ENCODE measurements around the gene NCR3LG1.

Gene NCR3LG1

DNA sequence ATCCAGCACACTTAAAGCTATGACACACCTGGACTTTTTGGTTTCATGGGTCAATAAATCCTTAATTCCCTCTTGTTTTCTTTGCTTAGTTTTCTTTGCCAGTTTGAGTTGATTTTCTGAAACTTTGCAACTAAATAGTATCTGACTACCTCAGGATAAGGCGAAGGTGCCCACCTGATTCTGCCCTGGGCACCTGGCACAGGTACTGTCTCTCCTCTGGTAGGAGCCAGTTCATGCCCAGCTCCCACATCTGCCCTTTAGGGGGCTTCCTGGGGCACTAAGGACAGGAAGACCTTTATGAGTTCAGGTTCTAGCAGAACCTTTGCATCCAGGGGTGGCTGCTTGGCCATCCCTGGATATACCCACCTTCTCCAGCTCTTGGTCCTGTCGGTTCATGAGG, 56.4 kb downstream of the NCR3LG1 start:
- no peak for DNase-seq (ENCODE audit: low read depth in 1 of 2, low spot score in 1 of 2)
- no peak overlapping the region for H3K27ac ChIP-seq (replicated peaks)
- TF ChIP-seq, protein P1, sequence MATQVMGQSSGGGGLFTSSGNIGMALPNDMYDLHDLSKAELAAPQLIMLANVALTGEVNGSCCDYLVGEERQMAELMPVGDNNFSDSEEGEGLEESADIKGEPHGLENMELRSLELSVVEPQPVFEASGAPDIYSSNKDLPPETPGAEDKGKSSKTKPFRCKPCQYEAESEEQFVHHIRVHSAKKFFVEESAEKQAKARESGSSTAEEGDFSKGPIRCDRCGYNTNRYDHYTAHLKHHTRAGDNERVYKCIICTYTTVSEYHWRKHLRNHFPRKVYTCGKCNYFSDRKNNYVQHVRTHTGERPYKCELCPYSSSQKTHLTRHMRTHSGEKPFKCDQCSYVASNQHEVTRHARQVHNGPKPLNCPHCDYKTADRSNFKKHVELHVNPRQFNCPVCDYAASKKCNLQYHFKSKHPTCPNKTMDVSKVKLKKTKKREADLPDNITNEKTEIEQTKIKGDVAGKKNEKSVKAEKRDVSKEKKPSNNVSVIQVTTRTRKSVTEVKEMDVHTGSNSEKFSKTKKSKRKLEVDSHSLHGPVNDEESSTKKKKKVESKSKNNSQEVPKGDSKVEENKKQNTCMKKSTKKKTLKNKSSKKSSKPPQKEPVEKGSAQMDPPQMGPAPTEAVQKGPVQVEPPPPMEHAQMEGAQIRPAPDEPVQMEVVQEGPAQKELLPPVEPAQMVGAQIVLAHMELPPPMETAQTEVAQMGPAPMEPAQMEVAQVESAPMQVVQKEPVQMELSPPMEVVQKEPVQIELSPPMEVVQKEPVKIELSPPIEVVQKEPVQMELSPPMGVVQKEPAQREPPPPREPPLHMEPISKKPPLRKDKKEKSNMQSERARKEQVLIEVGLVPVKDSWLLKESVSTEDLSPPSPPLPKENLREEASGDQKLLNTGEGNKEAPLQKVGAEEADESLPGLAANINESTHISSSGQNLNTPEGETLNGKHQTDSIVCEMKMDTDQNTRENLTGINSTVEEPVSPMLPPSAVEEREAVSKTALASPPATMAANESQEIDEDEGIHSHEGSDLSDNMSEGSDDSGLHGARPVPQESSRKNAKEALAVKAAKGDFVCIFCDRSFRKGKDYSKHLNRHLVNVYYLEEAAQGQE (IDR thresholded peaks at IDR 0.05; ENCODE audit: insufficient replicate concordance, low read depth) = no peak
- TF ChIP-seq POLR2AphosphoS5 (IDR thresholded peaks at IDR 0.05; ENCODE audit: low read depth) (no peak), SPI1 (IDR thresholded peaks at IDR 0.05; ENCODE audit: borderline replicate concordance, low read depth) (no peak), GABPA (IDR thresholded peaks at IDR 0.05; ENCODE audit: low read depth) (no peak)
- TF ChIP-seq, protein P2, sequence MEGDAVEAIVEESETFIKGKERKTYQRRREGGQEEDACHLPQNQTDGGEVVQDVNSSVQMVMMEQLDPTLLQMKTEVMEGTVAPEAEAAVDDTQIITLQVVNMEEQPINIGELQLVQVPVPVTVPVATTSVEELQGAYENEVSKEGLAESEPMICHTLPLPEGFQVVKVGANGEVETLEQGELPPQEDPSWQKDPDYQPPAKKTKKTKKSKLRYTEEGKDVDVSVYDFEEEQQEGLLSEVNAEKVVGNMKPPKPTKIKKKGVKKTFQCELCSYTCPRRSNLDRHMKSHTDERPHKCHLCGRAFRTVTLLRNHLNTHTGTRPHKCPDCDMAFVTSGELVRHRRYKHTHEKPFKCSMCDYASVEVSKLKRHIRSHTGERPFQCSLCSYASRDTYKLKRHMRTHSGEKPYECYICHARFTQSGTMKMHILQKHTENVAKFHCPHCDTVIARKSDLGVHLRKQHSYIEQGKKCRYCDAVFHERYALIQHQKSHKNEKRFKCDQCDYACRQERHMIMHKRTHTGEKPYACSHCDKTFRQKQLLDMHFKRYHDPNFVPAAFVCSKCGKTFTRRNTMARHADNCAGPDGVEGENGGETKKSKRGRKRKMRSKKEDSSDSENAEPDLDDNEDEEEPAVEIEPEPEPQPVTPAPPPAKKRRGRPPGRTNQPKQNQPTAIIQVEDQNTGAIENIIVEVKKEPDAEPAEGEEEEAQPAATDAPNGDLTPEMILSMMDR (IDR thresholded peaks at IDR 0.05; ENCODE audit: insufficient read depth, low read length) = no peak
- H3K27me3 ChIP-seq (ENCODE audit: insufficient read depth, poor library complexity, severe bottlenecking) = peaks cover 6% of the 10 kb centered on the region
- no peak overlapping the region for H3K4me3 ChIP-seq (replicated peaks; ENCODE audit: insufficient read depth, low read length)

DNA sequence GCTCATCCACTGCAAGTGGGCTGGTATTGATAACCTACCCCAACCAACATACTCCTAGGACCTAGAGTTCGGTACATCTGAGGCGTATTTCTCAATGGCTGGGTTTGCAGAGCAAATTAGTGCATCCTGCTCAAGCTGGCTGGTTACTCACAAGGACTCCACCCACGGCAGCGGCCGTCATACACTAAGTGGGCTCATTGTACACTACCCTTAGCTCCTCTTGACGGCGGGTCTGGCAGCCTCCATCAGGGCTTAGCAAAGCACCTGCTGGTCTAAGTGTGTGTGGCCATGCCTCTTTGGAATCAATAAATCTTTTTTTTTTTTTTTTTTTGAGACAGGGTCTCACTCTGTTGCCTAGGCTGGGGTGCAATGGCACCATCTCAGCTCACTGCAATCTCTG, 57.0 kb downstream of the NCR3LG1 start:
- H3K27me3 ChIP-seq (ENCODE audit: insufficient read depth, poor library complexity, severe bottlenecking) = peaks cover 6% of the 10 kb centered on the region
- H3K4me3 ChIP-seq (replicated peaks; ENCODE audit: insufficient read depth, low read length) = no peak overlapping the region
- TF ChIP-seq, protein P2 (IDR thresholded peaks at IDR 0.05; ENCODE audit: insufficient read depth, low read length) = no peak
- TF ChIP-seq GABPA (IDR thresholded peaks at IDR 0.05; ENCODE audit: low read depth) (no peak), POLR2AphosphoS5 (IDR thresholded peaks at IDR 0.05; ENCODE audit: low read depth) (no peak), SPI1 (IDR thresholded peaks at IDR 0.05; ENCODE audit: borderline replicate concordance, low read depth) (no peak)
- TF ChIP-seq, protein P1 (IDR thresholded peaks at IDR 0.05; ENCODE audit: insufficient replicate concordance, low read depth) = no peak
- no peak overlapping the region for H3K27ac ChIP-seq (replicated peaks)
- no peak for DNase-seq (ENCODE audit: low read depth in 1 of 2, low spot score in 1 of 2)

DNA sequence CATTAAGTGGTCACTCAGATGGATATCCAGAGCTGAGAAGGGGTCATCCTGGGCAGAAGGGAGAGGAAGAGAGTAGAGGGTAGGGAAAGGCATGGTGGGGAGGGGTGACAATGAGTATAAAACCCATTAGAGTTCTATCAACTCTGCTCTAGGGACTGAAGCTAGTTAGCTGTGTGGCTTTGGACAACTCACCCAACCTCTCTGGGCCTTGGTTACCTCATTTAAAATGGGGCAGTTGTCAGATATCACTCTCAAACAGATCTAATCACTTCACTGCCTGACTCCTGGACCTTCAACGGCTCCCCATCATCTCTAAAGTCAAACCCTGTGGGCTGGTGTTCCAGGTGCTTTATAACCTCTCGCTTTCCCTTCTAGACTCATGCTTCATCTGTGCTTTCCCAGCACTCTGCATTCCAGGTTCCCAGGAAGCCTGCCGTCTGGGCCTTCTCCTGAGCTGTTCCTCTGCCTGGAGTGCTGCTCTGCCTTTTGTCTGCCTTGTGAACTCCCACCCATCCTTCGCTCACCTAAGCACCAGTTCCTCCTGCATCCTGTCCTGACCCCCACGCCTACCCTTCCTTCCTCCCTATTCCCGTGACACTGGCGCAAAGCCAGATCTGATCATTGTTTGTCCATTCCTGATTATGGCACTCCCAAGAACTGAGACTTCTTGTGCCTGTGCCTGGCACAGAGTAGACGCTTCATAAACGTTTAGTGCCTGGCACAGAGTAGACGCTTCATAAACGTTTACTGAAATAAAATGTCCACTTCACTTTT, 59.2 kb downstream of the NCR3LG1 start:
- H3K27ac ChIP-seq (replicated peaks) = no peak overlapping the region
- H3K4me3 ChIP-seq (replicated peaks; ENCODE audit: insufficient read depth, low read length) = no peak overlapping the region
- no peak for DNase-seq (ENCODE audit: low read depth in 1 of 2, low spot score in 1 of 2)
- TF ChIP-seq, protein P2 (IDR thresholded peaks at IDR 0.05; ENCODE audit: insufficient read depth, low read length) = no peak
- TF ChIP-seq, protein P1 (IDR thresholded peaks at IDR 0.05; ENCODE audit: insufficient replicate concordance, low read depth) = no peak
- no peak for TF ChIP-seq GABPA (IDR thresholded peaks at IDR 0.05; ENCODE audit: low read depth)
- TF ChIP-seq POLR2AphosphoS5 (IDR thresholded peaks at IDR 0.05; ENCODE audit: low read depth) = no peak
- no peak for TF ChIP-seq SPI1 (IDR thresholded peaks at IDR 0.05; ENCODE audit: borderline replicate concordance, low read depth)
- H3K27me3 ChIP-seq (ENCODE audit: insufficient read depth, poor library complexity, severe bottlenecking) = peaks cover 6% of the 10 kb centered on the region
